ENCODE data around the gene UNC13B.

DNA sequence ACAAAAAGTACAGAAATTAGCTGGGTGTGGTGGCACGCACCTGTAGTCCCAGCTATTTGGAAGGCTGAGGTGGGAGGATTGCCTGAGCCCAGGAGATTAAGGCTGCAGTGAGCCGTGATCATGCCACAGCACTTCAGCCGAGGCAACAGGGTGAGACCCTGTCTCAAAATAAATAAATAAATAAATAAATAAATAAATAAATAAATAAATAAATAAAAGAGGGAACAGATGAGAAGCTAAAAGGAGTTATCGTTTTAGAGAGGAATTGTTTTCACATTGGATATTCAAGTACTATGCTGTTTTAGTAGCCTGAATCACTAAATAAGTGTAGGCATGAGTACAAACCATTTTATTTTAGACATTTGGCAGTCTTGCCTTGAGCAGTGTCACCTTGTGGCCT, 151.7 kb downstream of the UNC13B start:
- TF ChIP-seq, protein P1, sequence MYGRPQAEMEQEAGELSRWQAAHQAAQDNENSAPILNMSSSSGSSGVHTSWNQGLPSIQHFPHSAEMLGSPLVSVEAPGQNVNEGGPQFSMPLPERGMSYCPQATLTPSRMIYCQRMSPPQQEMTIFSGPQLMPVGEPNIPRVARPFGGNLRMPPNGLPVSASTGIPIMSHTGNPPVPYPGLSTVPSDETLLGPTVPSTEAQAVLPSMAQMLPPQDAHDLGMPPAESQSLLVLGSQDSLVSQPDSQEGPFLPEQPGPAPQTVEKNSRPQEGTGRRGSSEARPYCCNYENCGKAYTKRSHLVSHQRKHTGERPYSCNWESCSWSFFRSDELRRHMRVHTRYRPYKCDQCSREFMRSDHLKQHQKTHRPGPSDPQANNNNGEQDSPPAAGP (tag by site-specific recombination; IDR thresholded peaks at IDR 0.05) = no peak
- TF ChIP-seq, protein P2, sequence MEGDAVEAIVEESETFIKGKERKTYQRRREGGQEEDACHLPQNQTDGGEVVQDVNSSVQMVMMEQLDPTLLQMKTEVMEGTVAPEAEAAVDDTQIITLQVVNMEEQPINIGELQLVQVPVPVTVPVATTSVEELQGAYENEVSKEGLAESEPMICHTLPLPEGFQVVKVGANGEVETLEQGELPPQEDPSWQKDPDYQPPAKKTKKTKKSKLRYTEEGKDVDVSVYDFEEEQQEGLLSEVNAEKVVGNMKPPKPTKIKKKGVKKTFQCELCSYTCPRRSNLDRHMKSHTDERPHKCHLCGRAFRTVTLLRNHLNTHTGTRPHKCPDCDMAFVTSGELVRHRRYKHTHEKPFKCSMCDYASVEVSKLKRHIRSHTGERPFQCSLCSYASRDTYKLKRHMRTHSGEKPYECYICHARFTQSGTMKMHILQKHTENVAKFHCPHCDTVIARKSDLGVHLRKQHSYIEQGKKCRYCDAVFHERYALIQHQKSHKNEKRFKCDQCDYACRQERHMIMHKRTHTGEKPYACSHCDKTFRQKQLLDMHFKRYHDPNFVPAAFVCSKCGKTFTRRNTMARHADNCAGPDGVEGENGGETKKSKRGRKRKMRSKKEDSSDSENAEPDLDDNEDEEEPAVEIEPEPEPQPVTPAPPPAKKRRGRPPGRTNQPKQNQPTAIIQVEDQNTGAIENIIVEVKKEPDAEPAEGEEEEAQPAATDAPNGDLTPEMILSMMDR (tag by site-specific recombination; IDR thresholded peaks at IDR 0.05) = no peak
- no peak for TF ChIP-seq ZSCAN30 (tag by site-specific recombination; IDR thresholded peaks at IDR 0.05)
- TF ChIP-seq, protein P3, sequence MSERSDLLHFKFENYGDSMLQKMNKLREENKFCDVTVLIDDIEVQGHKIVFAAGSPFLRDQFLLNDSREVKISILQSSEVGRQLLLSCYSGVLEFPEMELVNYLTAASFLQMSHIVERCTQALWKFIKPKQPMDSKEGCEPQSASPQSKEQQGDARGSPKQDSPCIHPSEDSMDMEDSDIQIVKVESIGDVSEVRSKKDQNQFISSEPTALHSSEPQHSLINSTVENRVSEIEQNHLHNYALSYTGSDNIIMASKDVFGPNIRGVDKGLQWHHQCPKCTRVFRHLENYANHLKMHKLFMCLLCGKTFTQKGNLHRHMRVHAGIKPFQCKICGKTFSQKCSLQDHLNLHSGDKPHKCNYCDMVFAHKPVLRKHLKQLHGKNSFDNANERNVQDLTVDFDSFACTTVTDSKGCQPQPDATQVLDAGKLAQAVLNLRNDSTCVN (tag by site-specific recombination; optimal IDR thresholded peaks at IDR 0.05) = no peak
- no peak for TF ChIP-seq SCRT2 (tag by site-specific recombination; IDR thresholded peaks at IDR 0.05)
- no peak for TF ChIP-seq ZNF768 (tag by site-specific recombination; IDR thresholded peaks at IDR 0.05)
- no peak for TF ChIP-seq ZNF530 (tag by site-specific recombination; IDR thresholded peaks at IDR 0.05; ENCODE audit: low read depth)
- TF ChIP-seq, protein P4, sequence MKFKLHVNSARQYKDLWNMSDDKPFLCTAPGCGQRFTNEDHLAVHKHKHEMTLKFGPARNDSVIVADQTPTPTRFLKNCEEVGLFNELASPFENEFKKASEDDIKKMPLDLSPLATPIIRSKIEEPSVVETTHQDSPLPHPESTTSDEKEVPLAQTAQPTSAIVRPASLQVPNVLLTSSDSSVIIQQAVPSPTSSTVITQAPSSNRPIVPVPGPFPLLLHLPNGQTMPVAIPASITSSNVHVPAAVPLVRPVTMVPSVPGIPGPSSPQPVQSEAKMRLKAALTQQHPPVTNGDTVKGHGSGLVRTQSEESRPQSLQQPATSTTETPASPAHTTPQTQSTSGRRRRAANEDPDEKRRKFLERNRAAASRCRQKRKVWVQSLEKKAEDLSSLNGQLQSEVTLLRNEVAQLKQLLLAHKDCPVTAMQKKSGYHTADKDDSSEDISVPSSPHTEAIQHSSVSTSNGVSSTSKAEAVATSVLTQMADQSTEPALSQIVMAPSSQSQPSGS (tag by site-specific recombination; IDR thresholded peaks at IDR 0.05; ENCODE audit: low read depth) = no peak
- TF ChIP-seq ZNF202 (tag by site-specific recombination; IDR thresholded peaks at IDR 0.05; ENCODE audit: borderline replicate concordance) = no peak
- TF ChIP-seq, protein P5, sequence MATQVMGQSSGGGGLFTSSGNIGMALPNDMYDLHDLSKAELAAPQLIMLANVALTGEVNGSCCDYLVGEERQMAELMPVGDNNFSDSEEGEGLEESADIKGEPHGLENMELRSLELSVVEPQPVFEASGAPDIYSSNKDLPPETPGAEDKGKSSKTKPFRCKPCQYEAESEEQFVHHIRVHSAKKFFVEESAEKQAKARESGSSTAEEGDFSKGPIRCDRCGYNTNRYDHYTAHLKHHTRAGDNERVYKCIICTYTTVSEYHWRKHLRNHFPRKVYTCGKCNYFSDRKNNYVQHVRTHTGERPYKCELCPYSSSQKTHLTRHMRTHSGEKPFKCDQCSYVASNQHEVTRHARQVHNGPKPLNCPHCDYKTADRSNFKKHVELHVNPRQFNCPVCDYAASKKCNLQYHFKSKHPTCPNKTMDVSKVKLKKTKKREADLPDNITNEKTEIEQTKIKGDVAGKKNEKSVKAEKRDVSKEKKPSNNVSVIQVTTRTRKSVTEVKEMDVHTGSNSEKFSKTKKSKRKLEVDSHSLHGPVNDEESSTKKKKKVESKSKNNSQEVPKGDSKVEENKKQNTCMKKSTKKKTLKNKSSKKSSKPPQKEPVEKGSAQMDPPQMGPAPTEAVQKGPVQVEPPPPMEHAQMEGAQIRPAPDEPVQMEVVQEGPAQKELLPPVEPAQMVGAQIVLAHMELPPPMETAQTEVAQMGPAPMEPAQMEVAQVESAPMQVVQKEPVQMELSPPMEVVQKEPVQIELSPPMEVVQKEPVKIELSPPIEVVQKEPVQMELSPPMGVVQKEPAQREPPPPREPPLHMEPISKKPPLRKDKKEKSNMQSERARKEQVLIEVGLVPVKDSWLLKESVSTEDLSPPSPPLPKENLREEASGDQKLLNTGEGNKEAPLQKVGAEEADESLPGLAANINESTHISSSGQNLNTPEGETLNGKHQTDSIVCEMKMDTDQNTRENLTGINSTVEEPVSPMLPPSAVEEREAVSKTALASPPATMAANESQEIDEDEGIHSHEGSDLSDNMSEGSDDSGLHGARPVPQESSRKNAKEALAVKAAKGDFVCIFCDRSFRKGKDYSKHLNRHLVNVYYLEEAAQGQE (tag by site-specific recombination; IDR thresholded peaks at IDR 0.05) = no peak
- no peak for TF ChIP-seq ZNF140 (tag by site-specific recombination; IDR thresholded peaks at IDR 0.05)
- TF ChIP-seq ZNF324 (tag by site-specific recombination; IDR thresholded peaks at IDR 0.05) = no peak
